H9 (cell line): Measurements from ENCODE around the gene FGF22. TPM values are rescaled to one million over a fixed set of nuclear protein-coding genes. Genes with fewer than 3 reads are reported as not detected.

Experiments used
- DNase-seq: peaks from one replicate; pipeline ENCODE4 v3.0.0-alpha.2; 2017
- H2AFZ ChIP-seq: one replicate; pipeline ENCODE4 v1.6.1; 2013; ENCODE audit warnings: mild to moderate bottlenecking, low read length, control low read depth, moderate library complexity
- H2AK5ac ChIP-seq: 2 replicates; pipeline ENCODE4 v1.6.1; 2013; ENCODE audit warnings: low read length, control low read depth, mixed read lengths; ENCODE audit not compliant: insufficient read length
- H2BK120ac ChIP-seq: one replicate; pipeline ENCODE4 v1.6.1; 2013; ENCODE audit warnings: low read depth, mild to moderate bottlenecking, low read length, control low read depth, inconsistent platforms; ENCODE audit not compliant: poor library complexity, severe bottlenecking
- H2BK12ac ChIP-seq: 2 replicates; pipeline ENCODE4 v1.6.1; 2013; ENCODE audit warnings: low read length, control low read depth, mixed read lengths, low read depth; ENCODE audit not compliant: insufficient read length
- H2BK15ac ChIP-seq: 2 replicates; pipeline ENCODE4 v1.6.1; 2013; ENCODE audit warnings: low read depth, low read length, control low read depth
- H2BK20ac ChIP-seq: one replicate; pipeline ENCODE4 v1.6.1; 2013; ENCODE audit warnings: low read depth, mild to moderate bottlenecking, low read length, control low read depth, inconsistent platforms; ENCODE audit not compliant: poor library complexity, severe bottlenecking
- H2BK5ac ChIP-seq: 2 replicates; pipeline ENCODE4 v1.6.1; 2013; ENCODE audit warnings: low read length, control low read depth, mixed read lengths; ENCODE audit not compliant: insufficient read length
- H3K14ac ChIP-seq: 2 replicates; pipeline ENCODE4 v1.6.1; 2013; ENCODE audit warnings: low read length, control low read depth; ENCODE audit not compliant: insufficient read depth
- H3K18ac ChIP-seq: 2 replicates; pipeline ENCODE4 v1.6.1; 2013; ENCODE audit warnings: low read depth, mild to moderate bottlenecking, mixed read lengths, low read length, control low read depth; ENCODE audit not compliant: insufficient read length
- H3K23ac ChIP-seq: 2 replicates; pipeline ENCODE4 v1.6.1; 2013; ENCODE audit warnings: low read length, control low read depth, mixed read lengths, low read depth; ENCODE audit not compliant: insufficient read length
- H3K23me2 ChIP-seq: 2 replicates; pipeline ENCODE4 v1.6.1; 2013; ENCODE audit warnings: low read depth, mild to moderate bottlenecking, mixed read lengths, low read length, control low read depth; ENCODE audit not compliant: insufficient read length, poor library complexity, severe bottlenecking
- H3K27ac ChIP-seq: 2 replicates; pipeline ENCODE4 v1.5.1; 2013; ENCODE audit warnings: low read length, control low read depth, mixed read lengths, low read depth; ENCODE audit not compliant: insufficient read length
- H3K27me3 ChIP-seq: 2 replicates; pipeline ENCODE4 v1.6.1; 2013; ENCODE audit warnings: low read length, control low read depth, inconsistent platforms; ENCODE audit not compliant: insufficient read depth
- H3K4ac ChIP-seq: 2 replicates; pipeline ENCODE4 v1.6.1; 2013; ENCODE audit warnings: low read depth, mild to moderate bottlenecking, control low read depth, inconsistent platforms, low read length, moderate library complexity
- H3K4me1 ChIP-seq: 2 replicates; pipeline ENCODE4 v1.6.1; 2013; ENCODE audit warnings: low read length, control low read depth, inconsistent platforms; ENCODE audit not compliant: insufficient read depth
- H3K4me2 ChIP-seq: 2 replicates; pipeline ENCODE4 v1.6.1; 2013; ENCODE audit warnings: low read length, control low read depth, mixed read lengths; ENCODE audit not compliant: insufficient read length, insufficient read depth
- H3K56ac ChIP-seq: 2 replicates; pipeline ENCODE4 v1.6.1; 2013; ENCODE audit warnings: low read depth, mild to moderate bottlenecking, mixed read lengths, low read length, control low read depth; ENCODE audit not compliant: insufficient read length
- H3K79me1 ChIP-seq: 2 replicates; pipeline ENCODE4 v1.6.1; 2013; ENCODE audit warnings: low read depth, mild to moderate bottlenecking, moderate library complexity, low read length, control low read depth, inconsistent platforms; ENCODE audit not compliant: insufficient read depth, poor library complexity, severe bottlenecking
- H3K79me2 ChIP-seq: 2 replicates; pipeline ENCODE4 v1.6.1; 2013; ENCODE audit warnings: low read length, control low read depth, inconsistent platforms; ENCODE audit not compliant: insufficient read depth
- H3K9ac ChIP-seq: 2 replicates; pipeline ENCODE4 v1.6.1; 2013; ENCODE audit warnings: low read length, control low read depth, mixed read lengths; ENCODE audit not compliant: insufficient read length; ENCODE audit errors: extremely low read depth
- H3K9me3 ChIP-seq: one replicate; pipeline ENCODE4 v1.6.1; 2013; ENCODE audit warnings: low read depth, low read length, inconsistent platforms; ENCODE audit not compliant: control insufficient read depth
- H3T11ph ChIP-seq: one replicate; pipeline ENCODE4 v1.6.1; 2013; ENCODE audit warnings: mild to moderate bottlenecking, low read length, control low read depth, inconsistent platforms
- H4K20me1 ChIP-seq: one replicate; pipeline ENCODE4 v1.6.1; 2013; ENCODE audit not compliant: control insufficient read depth, insufficient read length, insufficient read depth
- H4K5ac ChIP-seq: 2 replicates; pipeline ENCODE4 v1.6.1; 2013; ENCODE audit warnings: low read depth, mild to moderate bottlenecking, mixed read lengths, low read length, control low read depth; ENCODE audit not compliant: insufficient read length
- H4K8ac ChIP-seq: replicated peaks from 2 replicates; pipeline ENCODE4 v1.6.1; 2013; ENCODE audit warnings: low read length, control low read depth, mixed read lengths, low read depth; ENCODE audit not compliant: insufficient read length
- H4K91ac ChIP-seq: 2 replicates; pipeline ENCODE4 v1.6.1; 2013; ENCODE audit warnings: low read depth, mild to moderate bottlenecking, moderate library complexity, mixed read lengths, low read length, control low read depth; ENCODE audit not compliant: insufficient read length
- H3K27ac Mint-ChIP-seq, 3 experiments: 2 replicates in 2 of 3; 3 replicates in 1 of 3; pipeline ENCODE4 v1.8.0; 2020 to 2021; ENCODE audit warnings: mixed read lengths in 3 of 3, mild to moderate bottlenecking in 1 of 3, moderate library complexity in 1 of 3
- H3K27me3 Mint-ChIP-seq: 2 replicates; pipeline ENCODE4 v1.8.0; 2021; ENCODE audit warnings: low read depth, mild to moderate bottlenecking, moderate library complexity, mixed read lengths
- H3K36me3 Mint-ChIP-seq, 3 experiments: 2 replicates in 2 of 3; 3 replicates in 1 of 3; pipeline ENCODE4 v1.8.0; 2020 to 2021; ENCODE audit warnings: low read depth in 3 of 3, mixed read lengths in 3 of 3; ENCODE audit not compliant: insufficient read depth in 1 of 3
- H3K4me1 Mint-ChIP-seq, 2 experiments: 2 replicates each; pipeline ENCODE4 v1.8.0; 2020; ENCODE audit warnings: mixed read lengths in 2 of 2
- H3K4me3 Mint-ChIP-seq, 2 experiments: 2 replicates in 1 of 2; 3 replicates in 1 of 2; pipeline ENCODE4 v1.8.0; 2020 to 2021; ENCODE audit warnings: mild to moderate bottlenecking in 2 of 2, mixed read lengths in 2 of 2, moderate library complexity in 1 of 2
- H3K9me3 Mint-ChIP-seq, 2 experiments: 2 replicates in 1 of 2; 3 replicates in 1 of 2; pipeline ENCODE4 v1.8.0; 2020; ENCODE audit warnings: mild to moderate bottlenecking in 2 of 2, mixed read lengths in 2 of 2, moderate library complexity in 1 of 2
- CTCF ChIP-seq: fragments of 200-600 bp; sonication (generic); conservative IDR thresholded peaks from 3 replicates; pipeline ENCODE4 v1.8.0; 2021; ENCODE audit warnings: antibody characterized with exemption, mild to moderate bottlenecking
- WGBS: extraction: QIAGEN DNeasy Blood & Tissue Kit; methylation state at CpG from one replicate; pipeline ENCODE4 v1.1.7; 2013; ENCODE audit warnings: missing lambda C conversion rate, low lambda C conversion rate, mixed read lengths; ENCODE audit not compliant: insufficient read length; ENCODE audit errors: extremely low coverage; 5-methylcytosine and 5-hydroxymethylcytosine counted together
- total RNA-seq: library from RNA; stranded (reverse); gene quantifications from 2 replicates; pipeline ENCODE4 v1.2.1, GENCODE V29; 2021

Gene FGF22
- total RNA-seq, 1 experiment from 2014 or later: 0.72 TPM

GRCh38 chr19:643736-644135 is 4.1 kb downstream of the FGF22 start:
- H4K5ac ChIP-seq: no peak overlapping the region
- no peak overlapping the region for H3K4me2 ChIP-seq
- no peak overlapping the region for H3T11ph ChIP-seq
- H3K18ac ChIP-seq: no peak overlapping the region
- no peak overlapping the region for H3K9ac ChIP-seq
- H3K27me3 ChIP-seq: no peaks in the 10 kb centered on the region
- H3K56ac ChIP-seq: no peak overlapping the region
- no peak overlapping the region for H2BK20ac ChIP-seq
- no peak overlapping the region for H2BK5ac ChIP-seq
- H3K4me3 Mint-ChIP-seq: no peak overlapping the region; a peak in 1 of 5 replicates
- H2AFZ ChIP-seq: no peak overlapping the region
- no peak overlapping the region for H3K27ac ChIP-seq
- WGBS: no CpG with 5 or more reads among the region's 24 CpGs
- no peaks in the 10 kb centered on the region for H3K9me3 Mint-ChIP-seq
- H2BK12ac ChIP-seq: no peak overlapping the region
- no peak for TF ChIP-seq CTCF
- no peaks in the 10 kb centered on the region for H3K79me2 ChIP-seq
- H3K4me1 Mint-ChIP-seq: peaks cover 4 to 5% of the 10 kb centered on the region in 2 experiments; a peak in 3 of 4 replicates
- H2BK15ac ChIP-seq: no peak overlapping the region
- no peaks in the 10 kb centered on the region for H3K4me1 ChIP-seq
- H3K27me3 Mint-ChIP-seq: peaks cover 7% of the 10 kb centered on the region
- no peak overlapping the region for H3K27ac Mint-ChIP-seq
- peaks cover 9 to 26% (median 11%) of the 10 kb centered on the region in 3 experiments for H3K36me3 Mint-ChIP-seq
- no peak overlapping the region for H2BK120ac ChIP-seq
- no peak for DNase-seq
- H4K8ac ChIP-seq: no peak overlapping the region
- no peaks in the 10 kb centered on the region for H3K9me3 ChIP-seq
- no peak overlapping the region for H3K4ac ChIP-seq
- no peaks in the 10 kb centered on the region for H3K79me1 ChIP-seq
- H3K14ac ChIP-seq: no peak overlapping the region
- no peak overlapping the region for H3K23ac ChIP-seq
- no peak overlapping the region for H4K91ac ChIP-seq
- H3K23me2 ChIP-seq: no peaks in the 10 kb centered on the region
- no peak overlapping the region for H2AK5ac ChIP-seq
- no peaks in the 10 kb centered on the region for H4K20me1 ChIP-seq
